ENCODE measurements around the gene SOX12. TPM values are rescaled to one million over a fixed set of nuclear protein-coding genes. Genes with fewer than 3 reads are reported as not detected.

The SOX12 gene
- polyA plus RNA-seq, 3 donors: 0.03 to 0.51 (median 0.12) TPM

DNA sequence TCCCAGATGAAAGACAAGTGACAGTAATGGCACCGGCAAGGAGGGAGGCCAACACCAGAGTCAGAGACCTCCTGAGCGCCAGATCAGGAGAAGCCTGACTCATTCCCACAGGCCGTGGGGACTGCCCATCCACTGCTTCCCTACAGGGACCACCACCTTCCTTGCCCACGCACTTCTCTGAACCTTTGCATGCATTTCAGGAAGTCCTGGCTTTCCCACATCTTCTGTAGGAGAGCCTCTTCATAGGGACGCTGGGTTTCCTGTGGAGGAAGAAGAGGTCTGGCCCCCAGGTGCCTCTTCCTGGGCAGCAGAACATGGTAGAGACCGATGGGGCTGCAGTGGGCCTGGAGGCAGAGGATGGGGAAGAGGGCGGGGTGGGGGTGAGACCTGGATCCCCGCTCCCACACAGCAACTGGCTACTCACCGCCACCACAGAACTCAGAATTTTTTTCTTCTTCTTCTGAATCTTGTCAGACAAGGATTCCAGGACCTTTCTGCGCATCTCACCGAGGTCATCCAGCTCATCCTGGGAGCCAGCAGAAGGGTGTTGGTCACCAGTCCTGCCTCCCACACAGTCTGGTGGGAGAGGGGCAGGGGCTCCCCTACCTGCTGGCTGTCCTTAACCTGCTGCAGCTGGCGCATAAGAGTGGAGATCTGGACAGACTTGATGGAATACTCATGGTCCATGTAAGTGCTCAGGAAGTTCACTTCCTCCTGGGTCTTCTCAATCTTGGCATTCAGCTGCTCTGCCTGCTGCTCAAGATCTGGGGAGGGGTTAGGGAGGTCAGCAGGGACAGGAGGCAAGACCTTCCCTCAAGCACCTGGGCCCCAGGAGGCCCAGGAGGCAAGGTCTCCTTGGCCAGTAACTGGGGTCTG, 48.5 kb upstream of the SOX12 start:
- Histone ChIP-seq H3K9ac (ENCODE audit: insufficient read depth, low read length, poor library complexity, severe bottlenecking) (no peak overlapping the region), H3K4me3 (replicated peaks in 1 of 3; ENCODE audit: low read depth in 2 of 3, low read length in 3 of 3) (no peak overlapping the region), H3K4me1 (ENCODE audit: control insufficient read depth in 1 of 2, insufficient read depth in 2 of 2, low read length in 2 of 2) (peaks cover 0 to 6% of the 10 kb centered on the region in 2 donors), H4K20me1 (ENCODE audit: insufficient read depth, low read length) (no peaks in the 10 kb centered on the region), H3K4me2 (replicated peaks; ENCODE audit: extremely low read depth, low read length, poor library complexity, severe bottlenecking) (no peak overlapping the region), H3K36me3 (replicated peaks in 1 of 2; ENCODE audit: control insufficient read depth in 1 of 2, insufficient read depth in 2 of 2, low read length in 2 of 2) (peaks cover 10 to 12% of the 10 kb centered on the region in 2 donors), H3K9me3 (replicated peaks in 1 of 2; ENCODE audit: control insufficient read depth in 1 of 2, insufficient read depth in 1 of 2, low read length in 2 of 2) (no peaks in the 10 kb centered on the region), H3K27ac (ENCODE audit: low read depth in 1 of 2, low read length in 2 of 2) (no peak overlapping the region), H3K27me3 (ENCODE audit: control insufficient read depth in 2 of 2, insufficient read depth in 2 of 2, low read length in 2 of 2) (no peaks in the 10 kb centered on the region), H2AFZ (ENCODE audit: insufficient read depth, low read depth, low read length, poor library complexity, severe bottlenecking) (no peak overlapping the region), H3K79me2 (ENCODE audit: insufficient read depth, low read length) (no peaks in the 10 kb centered on the region)
- H3K27me3 Mint-ChIP-seq (ENCODE audit: low read depth in 3 of 3): no peaks in the 10 kb centered on the region
- H3K27ac Mint-ChIP-seq: no peak overlapping the region
- no peaks in the 10 kb centered on the region for H3K4me1 Mint-ChIP-seq
- H3K9me3 Mint-ChIP-seq: peaks cover 0 to 3% (median 2%) of the 10 kb centered on the region in 7 donors
- intact Hi-C loops (cut with micrococcal nuclease): no loop called here
- WGBS (ENCODE audit: insufficient coverage): 92% methylated on average over 5 of the region's 12 CpGs
- H3K36me3 Mint-ChIP-seq: peaks cover 19 to 33% of the 10 kb centered on the region in 2 donors
- H3K4me3 Mint-ChIP-seq: no peak overlapping the region
- DNase-seq: no peak
- TF ChIP-seq, protein P1, sequence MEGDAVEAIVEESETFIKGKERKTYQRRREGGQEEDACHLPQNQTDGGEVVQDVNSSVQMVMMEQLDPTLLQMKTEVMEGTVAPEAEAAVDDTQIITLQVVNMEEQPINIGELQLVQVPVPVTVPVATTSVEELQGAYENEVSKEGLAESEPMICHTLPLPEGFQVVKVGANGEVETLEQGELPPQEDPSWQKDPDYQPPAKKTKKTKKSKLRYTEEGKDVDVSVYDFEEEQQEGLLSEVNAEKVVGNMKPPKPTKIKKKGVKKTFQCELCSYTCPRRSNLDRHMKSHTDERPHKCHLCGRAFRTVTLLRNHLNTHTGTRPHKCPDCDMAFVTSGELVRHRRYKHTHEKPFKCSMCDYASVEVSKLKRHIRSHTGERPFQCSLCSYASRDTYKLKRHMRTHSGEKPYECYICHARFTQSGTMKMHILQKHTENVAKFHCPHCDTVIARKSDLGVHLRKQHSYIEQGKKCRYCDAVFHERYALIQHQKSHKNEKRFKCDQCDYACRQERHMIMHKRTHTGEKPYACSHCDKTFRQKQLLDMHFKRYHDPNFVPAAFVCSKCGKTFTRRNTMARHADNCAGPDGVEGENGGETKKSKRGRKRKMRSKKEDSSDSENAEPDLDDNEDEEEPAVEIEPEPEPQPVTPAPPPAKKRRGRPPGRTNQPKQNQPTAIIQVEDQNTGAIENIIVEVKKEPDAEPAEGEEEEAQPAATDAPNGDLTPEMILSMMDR (IDR thresholded peaks at IDR 0.05): no peak

- no peak overlapping the region for H3K4me2 ChIP-seq (replicated peaks; ENCODE audit: extremely low read depth, low read length, poor library complexity, severe bottlenecking)
- H3K9me3 ChIP-seq (replicated peaks in 1 of 2; ENCODE audit: control insufficient read depth in 1 of 2, insufficient read depth in 1 of 2, low read length in 2 of 2): no peaks in the 10 kb centered on the region
- Mint-ChIP-seq H3K36me3 (peaks cover 19 to 33% of the 10 kb centered on the region in 2 donors), H3K27ac (no peak overlapping the region), H3K4me3 (no peak overlapping the region), H3K9me3 (peaks cover 0 to 3% (median 2%) of the 10 kb centered on the region in 7 donors), H3K27me3 (ENCODE audit: low read depth in 3 of 3) (no peaks in the 10 kb centered on the region), H3K4me1 (no peaks in the 10 kb centered on the region)
- no peaks in the 10 kb centered on the region for H3K79me2 ChIP-seq (ENCODE audit: insufficient read depth, low read length)
- H3K27me3 ChIP-seq (ENCODE audit: control insufficient read depth in 2 of 2, insufficient read depth in 2 of 2, low read length in 2 of 2): no peaks in the 10 kb centered on the region
- no peaks in the 10 kb centered on the region for H4K20me1 ChIP-seq (ENCODE audit: insufficient read depth, low read length)
- intact Hi-C loops (cut with micrococcal nuclease): no loop called here
- TF ChIP-seq, protein P1 (IDR thresholded peaks at IDR 0.05): no peak
- H3K4me3 ChIP-seq (replicated peaks in 1 of 3; ENCODE audit: low read depth in 2 of 3, low read length in 3 of 3): no peak overlapping the region
- H2AFZ ChIP-seq (ENCODE audit: insufficient read depth, low read depth, low read length, poor library complexity, severe bottlenecking): no peak overlapping the region
- DNase-seq: no peak
- H3K36me3 ChIP-seq (replicated peaks in 1 of 2; ENCODE audit: control insufficient read depth in 1 of 2, insufficient read depth in 2 of 2, low read length in 2 of 2): peaks cover 10 to 12% of the 10 kb centered on the region in 2 donors
- WGBS (ENCODE audit: insufficient coverage): 40% methylated on average over 1 of the region's 3 CpGs
- H3K4me1 ChIP-seq (ENCODE audit: control insufficient read depth in 1 of 2, insufficient read depth in 2 of 2, low read length in 2 of 2): peaks cover 0 to 6% of the 10 kb centered on the region in 2 donors
- H3K9ac ChIP-seq (ENCODE audit: insufficient read depth, low read length, poor library complexity, severe bottlenecking): no peak overlapping the region
- no peak overlapping the region for H3K27ac ChIP-seq (ENCODE audit: low read depth in 1 of 2, low read length in 2 of 2)
These were observed 47.9 kb upstream of the SOX12 start for GRCh38 chr20:277496-277781.
